Central memory CD8-positive, alpha-beta T cell (primary cell): ENCODE measurements around the gene CCDC85B.
A peak's percentile ranks its signal among the peaks of the same experiment; 100 is the strongest.
"Not testable (repeated sequence)": the region's sequence is repeated elsewhere in the genome, so short reads cannot be mapped to it uniquely, and the experiment has no call there.

Experiments
- ATAC-seq: fragments of 150-1000 bp; cut with Tn5 transposase; replicated peaks from 2 replicates; pipeline ENCODE4 v1.10.0; 2022; ENCODE audit warnings: mild to moderate bottlenecking, moderate FRiP score, moderate number of reproducible peaks; ENCODE audit not compliant: poor library complexity, severe bottlenecking; ENCODE audit errors: extremely low read depth
- DNase-seq, 2 donors: peaks; one replicate each; pipeline ENCODE4 v3.0.0; 2021; ENCODE audit warnings: low spot score in 2 of 2
- H3K27ac Mint-ChIP-seq: one replicate; pipeline ENCODE4 v1.8.0; 2022; ENCODE audit warnings: low read depth, mild to moderate bottlenecking, moderate library complexity, mixed read lengths
- H3K27me3 Mint-ChIP-seq: one replicate; pipeline ENCODE4 v1.8.0; 2022; ENCODE audit warnings: mixed read lengths
- H3K36me3 Mint-ChIP-seq: one replicate; pipeline ENCODE4 v1.8.0; 2022; ENCODE audit warnings: mild to moderate bottlenecking, moderate library complexity, mixed read lengths; ENCODE audit not compliant: insufficient read depth
- H3K4me1 Mint-ChIP-seq: one replicate; pipeline ENCODE4 v1.8.0; 2022; ENCODE audit warnings: mixed read lengths
- H3K4me3 Mint-ChIP-seq: one replicate; pipeline ENCODE4 v1.8.0; 2022; ENCODE audit warnings: mild to moderate bottlenecking, moderate library complexity, mixed read lengths
- H3K9me3 Mint-ChIP-seq: one replicate; pipeline ENCODE4 v1.8.0; 2022; ENCODE audit warnings: mixed read lengths

CCDC85B gene

DNA sequence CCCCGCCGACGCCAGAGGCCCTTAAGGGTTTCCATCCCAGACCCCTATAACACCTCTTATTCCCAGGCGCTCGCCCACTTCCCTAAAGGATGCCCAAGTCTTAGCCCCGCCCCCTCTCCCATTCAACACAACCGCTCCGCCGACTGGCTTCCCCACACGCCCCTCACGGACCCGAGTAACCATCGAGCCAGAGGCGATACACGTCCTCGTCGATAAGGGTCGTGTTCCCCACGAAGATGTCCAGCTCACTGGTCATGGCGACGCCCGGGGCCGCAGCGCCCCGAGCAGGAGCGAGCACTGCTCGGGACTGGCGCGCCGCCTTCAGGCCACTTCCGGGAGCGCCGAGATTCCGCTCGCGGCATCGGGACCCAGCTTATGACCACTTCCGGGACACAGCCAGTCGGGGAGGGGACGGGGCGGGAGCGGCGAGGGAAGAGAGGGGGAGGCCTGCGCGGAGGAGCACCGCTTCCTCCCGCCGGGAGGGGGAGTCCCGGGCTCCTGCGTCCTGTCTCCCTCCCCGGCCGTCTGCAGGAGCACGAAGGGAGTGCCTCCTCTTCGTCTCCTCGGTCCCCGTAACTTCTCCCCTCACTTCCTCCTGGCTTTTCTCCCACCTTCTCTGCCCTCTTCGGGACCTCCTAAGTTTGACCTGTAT is 2.2 kb upstream of the CCDC85B start, which contains the start of gene FIBP:
Gene FIBP, minus strand, starts transcription at position 309 of the 652 bp plus-strand sequence. Its CDS starts 53 bp downstream, at position 256.
- Mint-ChIP-seq H3K9me3 (no peaks in the 10 kb centered on the region), H3K4me1 (peaks cover 65% of the 10 kb centered on the region), H3K27ac (peak within 1 kb of the TSS; percentile 94), H3K36me3 (peaks cover 24% of the 10 kb centered on the region), H3K27me3 (no peaks in the 10 kb centered on the region), H3K4me3 (peak within 1 kb of the TSS; percentile 84)
- DNase-seq = peak; percentile 86 to 87
- peak; percentile 68 for ATAC-seq

DNA sequence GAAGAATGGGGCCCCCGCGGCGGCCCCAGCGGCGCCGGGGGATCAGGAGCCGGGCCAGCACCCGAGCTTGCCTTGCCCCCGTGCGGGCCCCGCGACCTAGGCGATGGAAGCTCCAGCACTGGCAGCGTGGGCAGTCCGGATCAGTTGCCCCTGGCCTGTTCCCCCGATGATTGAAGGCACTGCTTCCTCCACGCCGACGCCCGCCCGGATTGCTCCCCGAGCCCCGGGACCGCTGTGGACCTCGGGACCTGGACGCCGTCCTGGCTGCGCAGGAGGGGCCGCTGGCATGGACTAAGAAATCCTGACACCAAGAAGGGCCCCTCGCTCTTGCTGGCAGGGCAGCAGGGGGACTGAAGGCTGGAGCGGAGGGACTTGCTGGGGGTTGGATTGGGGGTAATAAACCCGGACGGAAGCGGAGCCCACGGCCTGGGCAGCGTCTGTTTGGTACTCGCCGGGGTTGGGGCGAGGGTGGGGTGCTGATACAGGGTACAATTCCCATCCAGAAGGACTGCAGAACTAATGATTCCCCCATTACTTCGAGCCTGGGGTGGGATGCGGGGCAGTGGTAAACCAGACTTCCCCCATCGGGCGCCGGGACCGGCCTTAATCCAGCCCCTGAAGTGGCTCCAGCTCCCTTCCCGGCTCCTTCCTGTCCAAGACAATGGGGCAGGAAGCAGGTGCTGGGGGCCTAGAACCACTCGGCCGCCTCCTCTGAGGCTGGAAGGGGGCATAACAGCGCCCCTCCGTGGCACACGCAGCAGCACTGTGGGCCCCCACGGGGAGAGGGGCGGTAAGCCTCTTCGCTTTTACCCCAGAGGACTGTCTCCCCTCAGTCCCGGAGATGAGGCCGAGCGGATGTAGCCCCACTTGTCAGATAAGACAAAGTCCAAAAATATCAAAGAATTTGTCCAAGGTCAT is 1.0 kb downstream of the CCDC85B start:
- ATAC-seq (no peak), DNase-seq (no peak)
- Mint-ChIP-seq H3K4me1 (peaks cover 56% of the 10 kb centered on the region), H3K4me3 (peak overlapping the region; percentile 84), H3K27ac (peak overlapping the region; percentile 91), H3K36me3 (peaks cover 18% of the 10 kb centered on the region), H3K9me3 (no peaks in the 10 kb centered on the region), H3K27me3 (no peaks in the 10 kb centered on the region)

DNA sequence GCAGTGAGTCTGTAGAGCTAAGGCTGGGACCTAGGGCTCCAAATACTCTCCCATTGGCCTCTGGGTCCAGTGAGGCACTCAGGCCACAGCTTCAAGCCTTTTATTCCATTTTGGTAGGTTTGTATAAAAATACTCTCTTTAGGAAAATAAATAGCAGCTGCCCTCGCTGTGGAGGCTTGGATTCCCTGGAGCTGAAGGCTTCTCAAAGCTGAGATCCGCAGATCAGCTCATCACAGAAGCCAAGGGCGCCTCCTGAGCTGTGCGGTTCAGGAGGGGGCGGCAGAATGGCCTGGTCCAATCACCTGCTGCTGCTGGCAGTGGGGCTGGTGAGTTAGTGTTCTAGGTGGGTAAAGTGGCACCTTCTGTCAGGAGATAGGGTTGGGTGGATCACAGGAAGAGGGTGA is 1.7 kb downstream of the CCDC85B start:
- Mint-ChIP-seq H3K27ac (peak overlapping the region; percentile 91), H3K36me3 (peaks cover 18% of the 10 kb centered on the region), H3K4me1 (peaks cover 51% of the 10 kb centered on the region), H3K4me3 (peak overlapping the region; percentile 84)
- not testable (repeated sequence) for H3K27me3 Mint-ChIP-seq, ATAC-seq, DNase-seq, H3K9me3 Mint-ChIP-seq

DNA sequence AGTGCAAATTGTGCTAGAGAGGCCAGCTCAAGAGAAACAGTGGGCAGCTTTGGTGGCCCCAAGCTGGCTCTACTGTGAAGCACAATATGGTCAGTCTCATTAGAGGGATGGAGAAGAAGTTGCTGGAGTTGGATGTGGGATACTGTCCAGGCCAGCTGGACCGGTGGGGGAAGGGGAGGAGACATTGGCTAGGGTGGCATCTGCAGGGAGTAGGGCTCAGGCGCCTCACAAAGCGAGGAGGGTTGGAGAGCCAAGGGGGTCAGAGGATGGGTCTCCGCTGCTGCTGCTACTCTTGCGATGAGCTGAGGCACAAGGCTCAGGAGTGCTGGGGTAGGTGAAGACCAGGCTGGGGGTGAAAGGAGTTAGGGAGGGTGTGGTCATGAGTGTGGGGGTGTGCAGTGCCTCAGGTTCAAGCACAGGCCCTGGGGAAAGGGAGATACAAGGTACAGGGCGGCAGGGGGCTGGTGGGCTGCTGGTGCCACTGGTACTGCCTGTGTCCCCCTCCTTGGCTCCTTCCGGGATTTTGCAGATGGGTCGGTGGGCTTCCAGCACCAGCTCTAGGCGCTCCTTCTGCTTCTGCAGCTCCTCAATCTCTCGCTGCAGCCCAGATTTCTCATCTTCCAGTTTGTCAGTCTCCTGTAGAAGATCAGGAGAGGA is 2.3 kb downstream of the CCDC85B start:
- Mint-ChIP-seq H3K27ac (peak overlapping the region; percentile 91), H3K27me3 (no peaks in the 10 kb centered on the region), H3K4me1 (peaks cover 51% of the 10 kb centered on the region), H3K4me3 (peak overlapping the region; percentile 84), H3K9me3 (no peaks in the 10 kb centered on the region), H3K36me3 (peaks cover 17% of the 10 kb centered on the region)
- no peak for DNase-seq
- no peak for ATAC-seq

DNA sequence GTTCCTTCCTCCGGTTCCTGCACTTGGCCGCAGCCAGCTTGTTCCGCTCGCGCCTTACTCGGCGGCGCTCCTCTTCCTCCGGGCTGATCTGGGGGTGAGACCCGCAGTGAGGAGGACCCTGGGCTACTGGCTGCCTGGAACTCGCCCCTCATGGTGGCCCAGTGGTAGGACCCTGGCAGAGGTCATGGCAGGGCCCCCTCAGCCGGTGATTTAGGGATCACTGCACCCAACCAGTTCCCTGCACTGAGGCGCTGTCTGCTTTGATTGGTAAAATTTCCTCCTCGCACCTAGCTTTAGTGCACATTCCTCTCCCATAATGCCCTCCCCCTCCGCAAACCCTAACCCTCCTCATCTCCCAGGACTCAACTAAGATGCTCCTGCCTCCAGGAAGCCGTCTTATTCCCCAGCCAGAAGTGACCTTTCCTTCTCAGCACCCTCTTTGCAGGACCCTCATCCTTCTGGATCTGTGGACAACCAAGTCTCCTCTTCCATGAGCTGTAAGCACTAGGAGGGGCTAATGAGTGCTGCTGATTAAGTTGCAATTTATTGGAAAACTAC is 3.6 kb downstream of the CCDC85B start:
- peak overlapping the region; percentile 91 for H3K27ac Mint-ChIP-seq
- H3K27me3 Mint-ChIP-seq = no peaks in the 10 kb centered on the region
- DNase-seq (no peak), ATAC-seq (no peak)
- peaks cover 6% of the 10 kb centered on the region for H3K36me3 Mint-ChIP-seq
- no peaks in the 10 kb centered on the region for H3K9me3 Mint-ChIP-seq
- H3K4me3 Mint-ChIP-seq = peak overlapping the region; percentile 84
- H3K4me1 Mint-ChIP-seq = peaks cover 44% of the 10 kb centered on the region

DNA sequence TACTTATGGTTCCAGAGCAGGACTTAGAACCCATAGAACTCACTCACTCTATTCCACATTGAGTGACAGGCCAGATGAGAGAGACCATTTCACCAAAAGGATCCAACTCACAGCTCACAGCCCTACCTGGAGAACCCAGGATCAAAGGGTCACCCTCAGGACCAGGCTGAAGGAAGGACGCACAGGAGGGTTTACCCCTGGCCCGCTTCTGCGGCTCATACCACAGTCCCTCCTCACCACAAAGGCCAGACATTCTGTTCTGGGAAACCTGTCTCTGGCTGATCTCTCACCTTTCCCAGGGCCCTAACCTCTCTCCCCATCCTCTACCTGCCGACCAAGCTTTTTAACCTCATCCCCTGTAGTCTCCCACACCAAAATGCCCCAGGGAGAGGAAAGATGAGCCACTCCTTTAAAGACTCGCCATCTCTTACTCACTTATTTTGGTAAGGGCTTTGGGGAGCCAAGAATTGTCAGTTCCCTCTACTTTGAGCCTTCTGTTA is 5.1 kb downstream of the CCDC85B start:
- Mint-ChIP-seq H3K36me3 (peaks cover under 1% of the 10 kb centered on the region), H3K4me1 (peaks cover 31% of the 10 kb centered on the region), H3K4me3 (no peak overlapping the region), H3K27me3 (no peaks in the 10 kb centered on the region), H3K27ac (no peak overlapping the region), H3K9me3 (no peaks in the 10 kb centered on the region)
- DNase-seq (no peak), ATAC-seq (no peak)

DNA sequence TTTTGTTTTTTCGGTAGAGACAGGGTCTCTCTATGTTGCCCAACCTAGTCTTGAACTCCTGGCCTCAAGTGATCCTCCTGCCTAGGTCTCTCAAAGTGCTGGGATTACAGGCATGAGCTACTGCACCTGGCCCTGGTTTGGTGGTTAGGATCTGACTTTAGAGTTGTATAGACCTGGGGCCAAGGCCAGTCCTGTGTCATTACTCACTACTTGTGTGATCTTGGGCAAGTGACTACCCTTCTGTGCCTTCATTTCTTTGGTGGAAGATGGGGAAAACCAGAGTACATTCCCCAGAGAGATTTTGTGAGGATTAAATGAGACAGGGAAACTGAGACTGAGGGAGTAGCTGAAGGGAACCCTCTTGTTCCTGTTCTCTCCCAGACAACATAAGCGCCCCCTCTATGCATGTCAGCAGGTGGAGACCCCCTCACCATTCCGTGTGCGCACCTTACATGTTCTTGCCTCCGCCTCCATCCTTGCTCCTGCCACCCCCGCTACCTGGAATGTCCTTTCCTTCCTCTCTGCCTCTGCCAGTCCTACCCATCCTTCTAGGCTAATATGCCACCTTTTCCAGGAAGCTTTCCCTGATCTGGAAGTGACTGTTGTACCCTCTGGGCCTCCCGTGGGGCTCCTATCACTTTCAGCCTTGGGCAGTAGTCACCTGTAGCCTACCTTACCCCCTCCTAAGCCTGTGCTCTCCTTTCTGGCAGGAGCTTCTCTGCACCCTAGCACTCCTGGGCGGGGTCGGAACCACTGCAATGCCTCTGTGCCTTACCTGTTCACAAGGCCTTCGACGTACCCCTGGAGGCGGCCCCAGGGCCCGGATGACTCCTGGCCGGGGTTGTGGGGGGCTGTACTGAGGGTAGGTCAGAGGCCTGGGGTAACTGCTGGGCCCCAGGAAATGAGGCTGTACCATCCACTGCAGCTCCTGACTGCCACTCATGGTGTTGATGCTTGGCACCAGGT is 5.8 kb downstream of the CCDC85B start:
- H3K4me3 Mint-ChIP-seq = no peak overlapping the region
- peaks cover 31% of the 10 kb centered on the region for H3K4me1 Mint-ChIP-seq
- ATAC-seq = no peak
- no peaks in the 10 kb centered on the region for H3K9me3 Mint-ChIP-seq
- no peak overlapping the region for H3K27ac Mint-ChIP-seq
- H3K27me3 Mint-ChIP-seq = no peaks in the 10 kb centered on the region
- H3K36me3 Mint-ChIP-seq = peaks cover 3% of the 10 kb centered on the region
- no peak for DNase-seq

DNA sequence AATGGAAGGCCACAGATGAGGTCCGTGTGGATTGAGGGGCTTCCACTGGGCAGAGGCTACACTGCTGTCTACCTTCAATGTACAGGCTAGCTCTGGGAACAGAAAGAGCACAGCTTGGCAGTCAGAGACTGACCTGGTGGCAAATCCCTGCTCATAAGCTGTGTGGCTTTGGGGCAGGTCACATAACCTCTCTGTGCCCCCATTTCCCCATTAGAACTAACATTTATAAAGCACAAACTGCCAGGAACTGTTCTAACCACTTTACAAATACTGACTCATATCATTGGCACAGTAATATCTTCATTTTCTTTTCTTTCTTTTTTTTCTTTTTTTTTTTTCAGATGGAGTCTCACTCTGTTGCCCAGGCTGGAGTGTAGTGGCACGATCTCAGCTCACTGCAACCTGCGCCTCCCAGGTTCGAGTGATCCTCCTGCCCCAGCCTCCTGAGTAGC is 6.6 kb downstream of the CCDC85B start:
- ATAC-seq (no peak), DNase-seq (no peak)
- Mint-ChIP-seq H3K9me3 (no peaks in the 10 kb centered on the region), H3K27me3 (no peaks in the 10 kb centered on the region), H3K36me3 (peaks cover 6% of the 10 kb centered on the region), H3K4me3 (no peak overlapping the region), H3K4me1 (peaks cover 31% of the 10 kb centered on the region), H3K27ac (no peak overlapping the region)

DNA sequence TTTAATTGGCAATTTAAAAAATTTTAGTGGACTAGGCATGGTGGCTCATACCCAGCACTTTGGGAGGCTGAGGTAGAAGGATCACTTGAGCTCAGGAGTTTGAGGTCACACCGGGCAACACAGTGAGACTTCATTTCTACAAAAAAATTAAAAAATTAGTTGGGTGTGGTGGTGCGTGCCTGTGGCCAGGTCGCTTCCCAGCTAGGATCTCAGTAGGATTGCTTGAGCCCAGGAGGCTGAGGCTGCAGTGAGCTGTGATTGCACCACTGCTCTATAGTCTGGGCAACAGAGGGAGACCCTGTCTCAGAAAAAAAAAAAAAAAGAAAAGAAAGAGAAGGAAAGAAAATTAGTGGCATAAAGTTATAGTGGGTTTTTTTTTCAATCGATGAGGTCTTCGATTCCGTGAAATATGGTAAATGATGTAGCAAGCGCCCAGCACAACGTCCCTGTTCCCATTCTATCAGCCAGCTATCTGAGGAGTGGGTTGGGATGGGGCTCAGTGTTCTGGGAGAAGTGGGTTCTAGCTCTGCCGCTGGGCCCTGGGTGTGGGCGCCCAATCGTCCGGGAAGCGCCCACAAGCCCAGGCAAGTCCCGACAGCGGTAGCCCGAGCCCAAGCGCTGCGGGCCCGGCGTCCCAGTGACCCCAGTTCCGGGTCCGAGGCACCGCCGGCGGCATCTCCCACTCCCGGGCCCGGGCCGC is 8.3 kb downstream of the CCDC85B start:
- H3K36me3 Mint-ChIP-seq = peaks cover 9% of the 10 kb centered on the region
- H3K27me3 Mint-ChIP-seq = no peaks in the 10 kb centered on the region
- no peak for ATAC-seq
- DNase-seq = no peak
- peak overlapping the region; percentile 74 for H3K27ac Mint-ChIP-seq
- peak overlapping the region; percentile 63 for H3K4me3 Mint-ChIP-seq
- H3K4me1 Mint-ChIP-seq = peaks cover 24% of the 10 kb centered on the region
- H3K9me3 Mint-ChIP-seq = no peaks in the 10 kb centered on the region

DNA sequence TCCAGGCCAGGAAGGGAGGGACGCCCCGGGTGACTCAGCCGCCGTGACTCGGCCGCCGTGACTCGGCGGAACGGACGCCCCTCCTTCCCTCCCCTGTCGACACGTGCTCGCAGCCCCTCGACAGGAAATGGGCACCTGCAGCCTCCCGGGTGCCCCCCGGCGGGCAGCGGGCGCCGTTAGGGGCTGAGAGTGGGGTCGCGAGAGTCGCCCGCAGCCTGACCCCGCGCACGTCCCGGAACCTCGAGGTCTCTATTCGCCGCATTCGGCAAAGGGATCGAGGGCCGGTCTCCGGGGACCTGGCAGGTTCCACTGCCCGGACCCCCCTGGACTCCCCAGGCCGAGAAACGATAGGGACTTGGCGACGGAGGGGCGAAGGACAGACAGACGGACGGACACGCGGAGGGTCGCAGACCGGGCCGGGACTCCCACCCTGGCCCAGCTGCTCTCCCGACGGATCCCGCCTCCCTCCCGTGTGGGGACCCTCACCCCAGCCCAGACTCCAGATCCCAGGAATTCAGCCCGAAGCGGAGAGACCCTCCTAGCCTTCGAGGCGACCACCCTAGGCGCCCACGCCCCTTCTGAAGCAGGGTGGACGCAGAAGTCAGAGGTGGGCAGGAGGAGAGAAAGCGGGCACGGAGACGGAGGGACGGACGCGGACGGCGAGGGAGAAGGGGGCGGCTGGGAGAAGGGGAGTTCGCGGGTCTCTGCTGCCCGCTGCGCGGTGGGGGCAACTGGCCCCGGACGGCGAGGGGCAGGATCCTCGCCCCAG is 9.1 kb downstream of the CCDC85B start:
- DNase-seq (no peak), ATAC-seq (no peak)
- Mint-ChIP-seq H3K9me3 (no peaks in the 10 kb centered on the region), H3K27ac (no peak overlapping the region), H3K4me1 (peaks cover 18% of the 10 kb centered on the region), H3K27me3 (no peaks in the 10 kb centered on the region), H3K36me3 (peaks cover 9% of the 10 kb centered on the region), H3K4me3 (peak overlapping the region; percentile 61)
